ENCODE results near the gene ST3GAL3. TPM values are rescaled to one million over a fixed set of nuclear protein-coding genes. Genes with fewer than 3 reads are reported as not detected.

Gene ST3GAL3
- polyA plus RNA-seq, 1 of the 3 experiments (the other 2 are of a cell fraction) = 20.6 TPM

- Histone ChIP-seq H3K9ac (no peak overlapping the region), H3K9me3 (no peaks in the 10 kb centered on the region), H3K4me2 (no peak overlapping the region), H3K27me3 (ENCODE audit: insufficient read depth) (no peaks in the 10 kb centered on the region), H3K79me2 (ENCODE audit: insufficient read depth) (no peaks in the 10 kb centered on the region), H3K36me3 (replicated peaks in 1 of 2; ENCODE audit: control insufficient read depth in 1 of 2, insufficient read depth in 2 of 2, low read length in 1 of 2) (peaks cover 0 to 4% of the 10 kb centered on the region in 2 experiments), H4K20me1 (ENCODE audit: insufficient read depth) (no peaks in the 10 kb centered on the region), H3K27ac (ENCODE audit: low read depth in 2 of 2, low read length in 1 of 2) (peak overlapping the region in 1 of 2 experiments; percentile 82; a peak in 2 of 4 replicates), H3K4me3 (ENCODE audit: low read depth in 2 of 2, low read length in 1 of 2) (no peak overlapping the region), H3K9me2 (no peaks in the 10 kb centered on the region), H2AFZ (ENCODE audit: low read depth) (no peak overlapping the region), H3F3A (replicated peaks; ENCODE audit: insufficient read depth) (peaks cover 14% of the 10 kb centered on the region), H3K4me1 (ENCODE audit: control insufficient read depth in 1 of 2, insufficient read depth in 2 of 2, low read depth in 1 of 2, low read length in 1 of 2) (peaks cover 14 to 43% of the 10 kb centered on the region in 2 experiments; a peak in 3 of 4 replicates)
- TF ChIP-seq MAX (IDR thresholded peaks at IDR 0.05; ENCODE audit: low read depth) = no peak
- no peak for TF ChIP-seq MEF2A (IDR thresholded peaks at IDR 0.05; ENCODE audit: borderline replicate concordance, low read depth)
- no peak for TF ChIP-seq JUND (IDR thresholded peaks at IDR 0.05)
- no peak for TF ChIP-seq TCF12 (IDR thresholded peaks at IDR 0.05)
- no peak for TF ChIP-seq CHD2 (IDR thresholded peaks at IDR 0.05; ENCODE audit: low read length, partially characterized antibody)
- TF ChIP-seq YY1 (IDR thresholded peaks at IDR 0.05; ENCODE audit: low read depth) = no peak
- no peak for TF ChIP-seq ZBTB33 (IDR thresholded peaks at IDR 0.05; ENCODE audit: borderline replicate concordance, low read depth)
- TF ChIP-seq POLR2AphosphoS5 (IDR thresholded peaks at IDR 0.05; ENCODE audit: low read depth, low read length) = no peak
- TF ChIP-seq GABPA (IDR thresholded peaks at IDR 0.05; ENCODE audit: low read depth) = no peak
- no peak for TF ChIP-seq MXI1 (IDR thresholded peaks at IDR 0.05; ENCODE audit: low read depth, low read length)
- TF ChIP-seq FOSL2 (IDR thresholded peaks at IDR 0.05; ENCODE audit: borderline replicate concordance, low read depth) = no peak
- no peak for TF ChIP-seq EZH2phosphoT487 (IDR thresholded peaks at IDR 0.05; ENCODE audit: borderline replicate concordance, low read depth)
- TF ChIP-seq RFX5 (IDR thresholded peaks at IDR 0.05; ENCODE audit: low read length) = no peak
- TF ChIP-seq USF2 (IDR thresholded peaks at IDR 0.05; ENCODE audit: borderline replicate concordance, low read depth, low read length) = no peak
- ChIA-PET POLR2A (interaction anchor here (0.9 to 1.9 kb wide), 3 partner anchors 21 to 150 kb away, joined by 3 to 6 read pairs (median 5); no protein-coding TSS in a partner anchor), CTCF (interaction anchor here (0.6 to 16.3 kb wide), 8 partner anchors 11 to 353 kb away, joined by 3 to 175 read pairs (median 3); partner anchors contain the start of gene ARTN)
- WGBS (ENCODE audit: low lambda C conversion rate) = 81% methylated on average over 15 of the region's 18 CpGs
- no peak for DNase-seq
Observed at GRCh38 chr1:43913666-43914360, 206.5 kb downstream of the ST3GAL3 start.

All from SK-N-SH (cell line).